OCI-LY1 (cell line): ENCODE data around the gene FNDC8.

Source experiments
- H2AFZ ChIP-seq: fragments of 200-600 bp; sonication (generic), shearing (Covaris generic); 2 replicates; pipeline ENCODE4 v1.6.0; 2014; ENCODE audit warnings: antibody characterized with exemption, mild to moderate bottlenecking, low read length
- H3F3A ChIP-seq: fragments of 200-600 bp; sonication (generic), shearing (Covaris generic); 2 replicates; pipeline ENCODE4 v1.6.0; 2014; ENCODE audit warnings: mild to moderate bottlenecking, antibody characterized with exemption, low read length, moderate library complexity; ENCODE audit not compliant: insufficient read depth
- H3K27ac ChIP-seq: fragments of 200-600 bp; sonication (generic); 2 replicates; pipeline ENCODE4 v1.5.1; 2014; ENCODE audit warnings: low read length, mixed run types, mild to moderate bottlenecking, low read depth; ENCODE audit not compliant: poor library complexity, severe bottlenecking
- H3K27me3 ChIP-seq: fragments of 200-600 bp; sonication (generic); 2 replicates; pipeline ENCODE4 v1.6.0; 2014; ENCODE audit warnings: antibody characterized with exemption, mild to moderate bottlenecking, low read length, moderate library complexity; ENCODE audit not compliant: insufficient read depth
- H3K36me3 ChIP-seq: fragments of 200-600 bp; sonication (generic); 2 replicates; pipeline ENCODE4 v1.6.1; 2014; ENCODE audit warnings: mild to moderate bottlenecking, antibody characterized with exemption, low read length, moderate library complexity, mixed read lengths; ENCODE audit not compliant: insufficient read depth
- H3K4me1 ChIP-seq: fragments of 200-600 bp; sonication (generic); 2 replicates; pipeline ENCODE4 v1.5.1; 2014; ENCODE audit warnings: mild to moderate bottlenecking, low read length, moderate library complexity; ENCODE audit not compliant: insufficient read depth, severe bottlenecking
- H3K4me2 ChIP-seq: fragments of 200-600 bp; sonication (generic), shearing (Covaris generic); 2 replicates; pipeline ENCODE4 v1.6.1; 2014; ENCODE audit warnings: low read length
- H3K4me3 ChIP-seq: fragments of 200-600 bp; sonication (generic); 2 replicates; pipeline ENCODE4 v1.5.1; 2014; ENCODE audit warnings: low read length, low read depth, mild to moderate bottlenecking, mixed read lengths; ENCODE audit not compliant: poor library complexity, severe bottlenecking
- H3K79me2 ChIP-seq: fragments of 200-600 bp; shearing (Covaris generic); 2 replicates; pipeline ENCODE4 v1.6.1; 2016; ENCODE audit warnings: mixed run types, low read length, mixed read lengths; ENCODE audit not compliant: insufficient read depth
- H3K9ac ChIP-seq: fragments of 200-600 bp; sonication (generic), shearing (Covaris generic); 2 replicates; pipeline ENCODE4 v1.6.1; 2014; ENCODE audit warnings: mild to moderate bottlenecking, low read length, mixed read lengths
- H3K9me2 ChIP-seq: fragments of 200-600 bp; sonication (generic), shearing (Covaris generic); 2 replicates; pipeline ENCODE4 v1.6.1; 2014; ENCODE audit warnings: low read depth, mild to moderate bottlenecking, low read length, mixed read lengths
- H3K9me3 ChIP-seq: fragments of 200-600 bp; shearing (Covaris generic); 2 replicates; pipeline ENCODE4 v1.6.1; 2014; ENCODE audit warnings: low read length, mixed read lengths
- H4K20me1 ChIP-seq: fragments of 200-600 bp; sonication (generic), shearing (Covaris generic); 2 replicates; pipeline ENCODE4 v1.6.0; 2016; ENCODE audit warnings: mild to moderate bottlenecking, low read length; ENCODE audit not compliant: insufficient read depth
- CTCF ChIP-seq: fragments of 200-600 bp; sonication (generic), shearing (Covaris generic); IDR thresholded peaks from 2 replicates; pipeline ENCODE4 v1.5.1; 2017; ENCODE audit warnings: mild to moderate bottlenecking, antibody characterized with exemption, low read length, moderate library complexity, mixed read lengths
- EZH2 ChIP-seq: fragments of 200-600 bp; sonication (generic), shearing (Covaris generic); IDR thresholded peaks from 2 replicates; pipeline ENCODE4 v1.8.0; 2017; ENCODE audit warnings: borderline replicate concordance, mixed run types, mild to moderate bottlenecking, antibody characterized with exemption, low read length, moderate library complexity, mixed read lengths

Gene FNDC8

GRCh38 chr17:35138218-35138617 lies 16.8 kb downstream of the FNDC8 start:
- H2AFZ ChIP-seq, result no peak overlapping the region
- peaks cover 68% of the 10 kb centered on the region for H3K36me3 ChIP-seq

GRCh38 chr17:35141681-35142466 lies 20.5 kb downstream of the FNDC8 start, which contains the start of gene NLE1:
NLE1 (minus strand) TSS chr17:35142303; CDS start chr17:35142275, 28 bp downstream.
- no peaks in the 10 kb centered on the region for H3K9me3 ChIP-seq
- H3F3A ChIP-seq, result no peaks in the 10 kb centered on the region
- H3K9ac ChIP-seq, result peak within 1 kb of the TSS; percentile 99
- H3K27ac ChIP-seq, result no peak within 1 kb of the TSS
- peak within 1 kb of the TSS; percentile 33; the same call in 1 of the 2 replicates for H2AFZ ChIP-seq
- H4K20me1 ChIP-seq, result no peaks in the 10 kb centered on the region
- TF ChIP-seq EZH2 (no peak), CTCF (peak; percentile 81)
- no peaks in the 10 kb centered on the region for H3K27me3 ChIP-seq
- peaks cover 8% of the 10 kb centered on the region for H3K4me1 ChIP-seq
- H3K4me3 ChIP-seq, result peak within 1 kb of the TSS; percentile 100
- no peaks in the 10 kb centered on the region for H3K9me2 ChIP-seq
- peaks cover 32% of the 10 kb centered on the region for H3K36me3 ChIP-seq
- peaks cover 11% of the 10 kb centered on the region for H3K79me2 ChIP-seq
- peak within 1 kb of the TSS; percentile 85 for H3K4me2 ChIP-seq

More at GRCh38 chr17:35138218-35138617, 16.8 kb downstream of the FNDC8 start:
- peaks cover 11% of the 10 kb centered on the region for H3K79me2 ChIP-seq
- TF ChIP-seq CTCF (no peak), EZH2 (no peak)
- H3F3A ChIP-seq, result no peaks in the 10 kb centered on the region
- no peaks in the 10 kb centered on the region for H3K9me2 ChIP-seq
- H3K9me3 ChIP-seq, result no peaks in the 10 kb centered on the region
- H3K27ac ChIP-seq, result no peak overlapping the region
- H3K4me3 ChIP-seq, result no peak overlapping the region
- no peak overlapping the region for H3K4me2 ChIP-seq
- H3K27me3 ChIP-seq, result no peaks in the 10 kb centered on the region
- peaks cover 8% of the 10 kb centered on the region for H3K4me1 ChIP-seq
- no peaks in the 10 kb centered on the region for H4K20me1 ChIP-seq
- H3K9ac ChIP-seq, result no peak overlapping the region

- Histone ChIP-seq H3K9me2 (no peaks in the 10 kb centered on the region), H3F3A (no peaks in the 10 kb centered on the region), H3K79me2 (peaks cover 11% of the 10 kb centered on the region), H3K9me3 (no peaks in the 10 kb centered on the region), H3K9ac (no peak overlapping the region; the same call in 1 of the 2 replicates), H3K27ac (no peak overlapping the region), H4K20me1 (no peaks in the 10 kb centered on the region), H3K4me1 (peaks cover 8% of the 10 kb centered on the region), H3K4me2 (peak overlapping the region; percentile 12; the same call in 1 of the 2 replicates), H2AFZ (no peak overlapping the region), H3K27me3 (no peaks in the 10 kb centered on the region), H3K4me3 (peak overlapping the region; percentile 100), H3K36me3 (peaks cover 26% of the 10 kb centered on the region)
- TF ChIP-seq CTCF (no peak), EZH2 (no peak)
These were observed 21.0 kb downstream of the FNDC8 start for GRCh38 chr17:35142467-35142796.
